Astrocyte (in vitro differentiated cells and primary cell): ENCODE data around the gene GARIN5B. TPM values are rescaled to one million over a fixed set of nuclear protein-coding genes. Genes with fewer than 3 reads are reported as not detected.
A peak's percentile ranks its signal among the peaks of the same experiment; 100 is the strongest.

Experiments used
- DNase-seq: peaks from one replicate; pipeline ENCODE4 v3.0.0-alpha.2; 2010; ENCODE audit warnings: low read depth
- FAIRE-seq: peaks from 2 replicates; lab custom pipeline; 2011; peaks lifted over from hg19 to GRCh38; lab: Jason Lieb, UNC
- H2AFZ ChIP-seq: 2 replicates; pipeline ENCODE4 v1.6.0; 2012; ENCODE audit warnings: low read depth, low read length, inconsistent platforms
- H3K27ac ChIP-seq: 2 replicates; pipeline ENCODE4 v1.5.1; 2011; ENCODE audit warnings: low read depth, low read length, inconsistent platforms
- H3K27me3 ChIP-seq: 2 replicates; pipeline ENCODE4 v1.6.0; 2011; ENCODE audit warnings: low read length, inconsistent platforms; ENCODE audit not compliant: insufficient read depth
- H3K36me3 ChIP-seq: 2 replicates; pipeline ENCODE4 v1.5.1; 2011; ENCODE audit warnings: low read length, inconsistent platforms; ENCODE audit not compliant: insufficient read depth
- H3K4me1 ChIP-seq: 2 replicates; pipeline ENCODE4 v1.5.1; 2011; ENCODE audit warnings: low read length, inconsistent platforms; ENCODE audit not compliant: insufficient read depth
- H3K4me2 ChIP-seq: 2 replicates; pipeline ENCODE4 v1.6.0; 2012; ENCODE audit warnings: low read length, inconsistent platforms
- H3K4me3 ChIP-seq: 2 replicates; pipeline ENCODE4 v1.5.1; 2011; ENCODE audit warnings: low read depth, mild to moderate bottlenecking, low read length, inconsistent platforms; ENCODE audit not compliant: insufficient read depth
- H3K79me2 ChIP-seq: 2 replicates; pipeline ENCODE4 v1.6.0; 2012; ENCODE audit warnings: mild to moderate bottlenecking, low read length, inconsistent platforms; ENCODE audit not compliant: insufficient read depth
- H3K9ac ChIP-seq: 2 replicates; pipeline ENCODE4 v1.6.0; 2012; ENCODE audit warnings: mild to moderate bottlenecking, low read length, inconsistent platforms
- H3K9me3 ChIP-seq: 2 replicates; pipeline ENCODE4 v1.5.1; 2012; ENCODE audit warnings: low read depth, mild to moderate bottlenecking, low read length, inconsistent platforms; ENCODE audit not compliant: insufficient read depth
- H4K20me1 ChIP-seq: 2 replicates; pipeline ENCODE4 v1.6.0; 2012; ENCODE audit warnings: low read length, inconsistent platforms; ENCODE audit not compliant: insufficient read depth
- H3K27ac Mint-ChIP-seq: one replicate; pipeline ENCODE4 v1.8.0; 2021; ENCODE audit warnings: mild to moderate bottlenecking, mixed read lengths; ENCODE audit not compliant: unreplicated experiment
- H3K27me3 Mint-ChIP-seq: one replicate; pipeline ENCODE4 v1.8.0; 2021; ENCODE audit warnings: low read depth, mixed read lengths; ENCODE audit not compliant: unreplicated experiment
- H3K36me3 Mint-ChIP-seq: one replicate; pipeline ENCODE4 v1.8.0; 2021; ENCODE audit warnings: low read depth, mixed read lengths; ENCODE audit not compliant: unreplicated experiment
- H3K4me1 Mint-ChIP-seq: one replicate; pipeline ENCODE4 v1.8.0; 2021; ENCODE audit warnings: low read depth, mixed read lengths; ENCODE audit not compliant: unreplicated experiment
- H3K4me3 Mint-ChIP-seq: one replicate; pipeline ENCODE4 v1.8.0; 2021; ENCODE audit warnings: mild to moderate bottlenecking, moderate library complexity, mixed read lengths; ENCODE audit not compliant: unreplicated experiment
- H3K9me3 Mint-ChIP-seq: one replicate; pipeline ENCODE4 v1.8.0; 2021; ENCODE audit warnings: mild to moderate bottlenecking, mixed read lengths; ENCODE audit not compliant: unreplicated experiment
- CTCF ChIP-seq: IDR thresholded peaks from 2 replicates; pipeline ENCODE4 v1.5.1; 2011; ENCODE audit warnings: low read depth, mild to moderate bottlenecking, inconsistent platforms, low read length, moderate library complexity; ENCODE audit not compliant: insufficient read depth
- EZH2 ChIP-seq: IDR thresholded peaks from 2 replicates; pipeline ENCODE4 v1.6.1; 2012; ENCODE audit warnings: mild to moderate bottlenecking, low read length, inconsistent platforms; ENCODE audit not compliant: insufficient read depth
- total RNA-seq: library from RNA; stranded (reverse); gene quantifications from 2 replicates; pipeline ENCODE4 v1.2.1, GENCODE V29; 2021

GARIN5B gene
- total RNA-seq, 1 donor from 2014 or later: 0.20 TPM

- peaks cover under 1% of the 10 kb centered on the region for H3K4me1 Mint-ChIP-seq
Observed at GRCh38 chr19:55400281-55401087, 37.4 kb upstream of the GARIN5B start.

GRCh38 chr19:55398200-55398925, 35.3 kb upstream of the GARIN5B start:
- H3K27ac Mint-ChIP-seq: no peak overlapping the region
- H3K79me2 ChIP-seq: peaks cover 15% of the 10 kb centered on the region
- peaks cover 7% of the 10 kb centered on the region for H3K36me3 Mint-ChIP-seq
- no peak overlapping the region for H3K4me3 ChIP-seq
- H3K4me1 Mint-ChIP-seq: peaks cover 1% of the 10 kb centered on the region
- no peaks in the 10 kb centered on the region for H3K9me3 ChIP-seq
- DNase-seq (no peak), FAIRE-seq (peak; percentile 37)
- TF ChIP-seq CTCF (no peak), EZH2 (no peak)
- no peak overlapping the region for H3K9ac ChIP-seq
- no peak overlapping the region for H3K27ac ChIP-seq
- H2AFZ ChIP-seq: no peak overlapping the region
- no peak overlapping the region for H3K4me3 Mint-ChIP-seq
- no peaks in the 10 kb centered on the region for H3K27me3 Mint-ChIP-seq
- H3K4me1 ChIP-seq: peaks cover 4% of the 10 kb centered on the region
- no peaks in the 10 kb centered on the region for H3K9me3 Mint-ChIP-seq
- no peak overlapping the region for H3K4me2 ChIP-seq
- peaks cover 34% of the 10 kb centered on the region for H4K20me1 ChIP-seq
- H3K27me3 ChIP-seq: no peaks in the 10 kb centered on the region
- peaks cover 23% of the 10 kb centered on the region for H3K36me3 ChIP-seq

More at GRCh38 chr19:55400281-55401087, 37.4 kb upstream of the GARIN5B start:
- Mint-ChIP-seq H3K4me3 (no peak overlapping the region), H3K27me3 (no peaks in the 10 kb centered on the region), H3K27ac (no peak overlapping the region), H3K9me3 (no peaks in the 10 kb centered on the region), H3K36me3 (peaks cover 12% of the 10 kb centered on the region)
- Histone ChIP-seq H3K4me1 (peaks cover 6% of the 10 kb centered on the region), H3K9me3 (no peaks in the 10 kb centered on the region), H3K9ac (no peak overlapping the region), H2AFZ (no peak overlapping the region), H3K79me2 (peaks cover 31% of the 10 kb centered on the region), H4K20me1 (peaks cover 49% of the 10 kb centered on the region), H3K27me3 (no peaks in the 10 kb centered on the region), H3K36me3 (peaks cover 29% of the 10 kb centered on the region), H3K4me2 (no peak overlapping the region), H3K27ac (no peak overlapping the region), H3K4me3 (no peak overlapping the region)
- no peak for DNase-seq
- no peak for FAIRE-seq
- TF ChIP-seq CTCF (no peak), EZH2 (no peak)
